Neural cell (in vitro differentiated cells): ENCODE data around the gene ADM.

Experiments used
- CTCF ChIP-seq: fragments of 450-650 bp; IDR thresholded peaks from 2 replicates; pipeline ENCODE4 v1.5.1; 2014; ENCODE audit warnings: antibody characterized with exemption, mild to moderate bottlenecking, moderate library complexity; ENCODE audit not compliant: poor library complexity, severe bottlenecking
- EP300 ChIP-seq: fragments of 450-650 bp; conservative IDR thresholded peaks from 2 replicates; pipeline ENCODE4 v1.6.1; 2014; ENCODE audit warnings: antibody characterized with exemption, mild to moderate bottlenecking, moderate library complexity; ENCODE audit not compliant: poor library complexity, severe bottlenecking
- EZH2 ChIP-seq: fragments of 200-600, 300-800 bp; shearing (Covaris generic), sonication (generic); IDR thresholded peaks from 2 replicates; pipeline ENCODE4 v1.6.1; 2014; ENCODE audit warnings: antibody characterized with exemption, low read length, borderline replicate concordance, mild to moderate bottlenecking; ENCODE audit not compliant: insufficient read depth, poor library complexity, severe bottlenecking
- POLR2AphosphoS5 ChIP-seq: IDR thresholded peaks from 2 replicates; pipeline ENCODE4 v1.6.1; 2012
- RAD21 ChIP-seq: fragments of 450-650 bp; conservative IDR thresholded peaks from 2 replicates; pipeline ENCODE4 v1.6.1; 2014; ENCODE audit warnings: antibody characterized with exemption, mild to moderate bottlenecking, moderate library complexity
- TAF1 ChIP-seq: IDR thresholded peaks from 2 replicates; pipeline ENCODE4 v1.6.1; 2012; ENCODE audit warnings: low read depth

- no peak for TF ChIP-seq CTCF
- TF ChIP-seq RAD21 = no peak
- TF ChIP-seq EZH2 = no peak
- TF ChIP-seq TAF1 = no peak
- no peak for TF ChIP-seq POLR2AphosphoS5
- TF ChIP-seq EP300 = no peak
These were observed 17.7 kb upstream of the ADM start for GRCh38 chr11:10287140-10287539.
